ENCODE results near the gene KRTAP2-3.
"Not testable (repeated sequence)": the region's sequence is repeated elsewhere in the genome, so short reads cannot be mapped to it uniquely, and the experiment has no call there.

Gene KRTAP2-3

DNA sequence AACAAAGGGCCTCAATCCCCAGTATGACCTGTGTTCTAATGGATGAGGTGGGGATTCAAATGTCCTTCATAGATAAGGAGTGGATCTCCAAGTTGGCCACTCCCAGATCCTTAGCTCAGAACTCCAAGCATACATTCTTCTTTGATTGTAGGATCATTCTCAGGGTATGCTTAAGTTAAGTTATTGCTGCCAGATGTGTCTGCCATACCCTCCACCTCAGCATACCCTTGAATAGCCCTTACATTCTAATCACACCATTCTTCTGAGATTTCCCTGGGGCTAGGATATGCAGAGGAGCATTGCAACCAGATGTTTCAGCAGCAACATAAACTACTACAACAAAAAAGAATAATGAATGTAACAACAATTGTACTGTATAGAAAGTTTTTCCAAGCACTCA lies 7.4 kb upstream of the KRTAP2-3 start:
- no peak for DNase-seq (ENCODE audit: low read depth in 2 of 2)

DNA sequence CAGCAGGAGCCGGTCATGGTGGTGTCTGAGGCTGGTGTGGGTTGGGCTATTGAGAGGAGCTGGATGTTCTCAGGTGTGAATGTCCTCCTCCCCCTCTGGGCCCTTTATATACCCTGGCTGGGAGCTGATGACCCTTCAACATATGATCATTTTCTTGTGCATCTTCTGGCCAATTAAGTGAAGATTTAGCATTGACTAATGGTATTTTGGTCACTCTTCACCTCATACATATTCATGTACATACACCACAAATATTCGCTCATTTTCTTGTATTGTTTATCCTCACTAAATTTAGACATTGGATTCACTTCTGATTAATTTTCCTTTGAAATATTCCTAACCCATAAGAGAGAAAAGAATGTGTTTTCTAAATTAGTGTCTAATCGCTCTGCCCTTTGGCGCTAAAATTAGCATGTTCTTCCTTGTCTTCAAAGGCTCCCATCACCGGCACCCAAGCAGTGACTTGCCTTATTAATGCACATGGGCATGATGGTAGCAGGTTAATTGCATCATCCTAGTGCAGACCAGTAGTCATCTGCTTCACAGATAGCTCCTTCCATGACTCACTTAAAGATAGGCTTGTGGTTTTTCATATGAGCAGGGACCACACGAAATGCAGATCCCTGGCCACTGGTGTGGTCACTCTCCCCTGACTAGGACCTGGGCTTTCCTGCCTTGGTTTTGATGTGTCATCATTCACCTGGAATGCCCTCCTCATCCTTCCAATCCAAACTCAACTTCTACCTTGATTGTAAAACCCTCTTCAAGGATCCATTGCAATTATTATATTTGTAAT lies 6.1 kb upstream of the KRTAP2-3 start, which contains the start of gene KRTAP2-4:
Gene KRTAP2-4, minus strand, starts transcription at position 51 of the 796 bp plus-strand sequence. Its CDS starts 34 bp downstream, at position 17.
- DNase-seq (ENCODE audit: low read depth in 2 of 2): no peak

DNA sequence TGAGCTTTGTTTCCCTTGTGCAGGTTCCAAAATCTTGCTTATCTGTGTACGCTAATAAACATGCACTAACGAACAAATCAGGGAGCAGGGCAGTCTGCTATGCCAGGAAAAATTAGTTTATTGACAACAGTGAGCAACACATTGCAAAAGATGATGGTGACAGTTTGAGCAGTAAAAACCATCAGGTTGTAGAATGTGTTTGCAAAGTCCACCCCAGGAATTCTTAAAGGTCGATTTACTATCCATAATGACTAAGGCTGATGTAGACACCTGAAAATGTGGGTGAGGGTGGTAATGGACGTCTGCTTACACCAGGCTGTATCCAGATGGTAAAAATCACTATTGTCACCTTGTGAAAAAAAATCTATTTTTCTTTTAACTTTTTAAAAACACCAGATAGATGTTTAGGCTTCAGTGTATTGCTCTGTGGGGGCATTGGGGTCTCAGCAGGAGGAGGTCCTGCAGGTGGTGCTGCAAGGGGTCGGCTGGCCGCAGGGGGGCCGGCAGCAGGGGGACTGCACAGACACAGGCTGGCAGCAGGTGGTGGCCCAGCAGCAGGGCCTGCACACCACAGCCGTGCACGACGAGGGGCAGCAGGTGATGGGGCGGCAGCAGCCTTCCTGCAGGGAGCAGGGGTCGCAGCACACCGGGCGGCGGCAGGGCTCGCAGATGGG lies 5.2 kb upstream of the KRTAP2-3 start:
- not testable (repeated sequence) for DNase-seq (ENCODE audit: low read depth in 2 of 2)

DNA sequence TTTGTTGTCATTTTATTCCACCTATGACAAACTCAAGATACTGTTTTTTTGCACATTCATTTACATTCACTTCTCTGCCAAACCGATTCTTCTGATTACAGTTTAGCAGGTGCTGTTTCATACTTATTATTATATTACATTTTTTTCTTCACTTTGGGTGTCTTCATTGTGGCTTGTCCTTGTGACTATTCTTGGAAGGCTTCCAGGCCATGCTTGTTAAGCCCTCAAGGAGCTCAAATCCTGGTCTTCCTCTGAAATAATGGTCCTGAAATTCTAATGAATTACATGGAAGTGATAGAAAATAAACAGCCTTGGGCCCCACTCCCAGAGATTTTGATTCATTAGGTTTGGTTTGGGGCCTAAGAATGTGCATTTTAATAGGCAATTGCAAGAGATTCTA lies 4.4 kb upstream of the KRTAP2-3 start:
- DNase-seq (ENCODE audit: low read depth in 2 of 2): no peak

DNA sequence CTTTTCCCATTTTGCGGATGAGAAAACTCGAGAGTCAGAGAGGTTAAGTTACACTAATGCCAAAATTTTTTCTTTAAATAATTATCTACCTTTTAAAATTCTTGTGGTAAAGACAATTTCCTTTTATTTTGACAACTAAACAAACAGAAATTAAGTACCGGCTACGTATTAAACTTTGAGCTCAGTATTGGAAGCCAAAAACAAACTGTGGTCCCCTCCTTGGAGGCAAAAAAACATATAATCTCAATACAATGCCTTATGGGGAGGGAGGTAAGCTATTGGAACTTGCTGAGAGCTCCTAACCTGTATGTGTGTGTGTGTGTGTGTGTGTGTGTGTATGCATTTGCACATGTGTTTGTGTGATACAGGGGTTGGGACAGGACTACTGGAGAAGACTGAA lies 3.5 kb upstream of the KRTAP2-3 start:
- DNase-seq (ENCODE audit: low read depth in 2 of 2): no peak

GRCh38 chr17:41061964-41062363 lies 2.0 kb upstream of the KRTAP2-3 start:
- DNase-seq (ENCODE audit: low read depth in 2 of 2): no peak

GRCh38 chr17:41059276-41060051 lies 450 bp downstream of the KRTAP2-3 start:
- DNase-seq (ENCODE audit: low read depth in 2 of 2): not testable (repeated sequence)

- no peak for DNase-seq (ENCODE audit: low read depth in 2 of 2)
Measured at GRCh38 chr17:41058741-41059140, 1.2 kb downstream of the KRTAP2-3 start.

DNA sequence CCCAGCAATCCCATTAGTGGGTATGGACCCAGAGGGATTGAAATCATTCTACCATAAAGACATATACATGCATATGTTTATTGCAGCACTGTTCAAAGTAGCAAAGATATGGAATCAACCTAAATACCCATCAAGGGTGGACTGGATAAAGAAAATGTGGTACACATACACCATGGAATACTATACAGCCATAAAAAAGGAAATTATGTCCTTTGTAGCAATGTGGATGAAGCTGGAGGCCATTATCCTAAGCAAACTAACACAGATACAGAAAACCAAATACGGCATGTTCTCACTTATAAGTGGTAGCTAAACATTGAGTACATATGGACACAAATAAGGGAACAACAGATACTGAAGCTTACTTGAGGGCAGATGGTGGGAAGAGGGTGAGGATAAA lies 2.4 kb downstream of the KRTAP2-3 start:
- DNase-seq (ENCODE audit: low read depth in 2 of 2): no peak

GRCh38 chr17:41055130-41055529 lies 4.8 kb downstream of the KRTAP2-3 start, which contains the start of gene KRTAP2-2:
TSS of gene KRTAP2-2 (minus strand) at chr17:41055230. CDS start at chr17:41055211, 19 bp downstream.
- DNase-seq (ENCODE audit: low read depth in 2 of 2): not testable (repeated sequence)

DNA sequence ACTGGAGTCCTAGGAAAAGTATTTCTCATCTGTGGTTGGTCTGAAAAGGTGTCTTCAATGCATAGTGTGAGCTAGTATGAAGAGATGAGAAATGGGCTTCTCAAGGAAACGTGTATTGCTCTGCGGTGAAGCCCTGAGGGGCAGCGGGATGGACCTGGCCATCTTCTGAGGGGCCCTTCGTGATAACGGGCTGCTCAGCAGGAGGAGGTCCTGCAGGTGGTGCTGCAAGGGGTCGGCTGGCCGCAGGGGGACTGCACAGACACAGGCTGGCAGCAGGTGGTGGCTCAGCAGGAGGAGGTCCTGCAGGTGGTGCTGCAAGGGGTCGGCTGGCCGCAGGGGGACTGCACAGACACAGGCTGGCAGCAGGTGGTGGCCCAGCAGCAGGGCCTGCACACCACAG lies 5.4 kb downstream of the KRTAP2-3 start:
- DNase-seq (ENCODE audit: low read depth in 2 of 2): not testable (repeated sequence)

DNA sequence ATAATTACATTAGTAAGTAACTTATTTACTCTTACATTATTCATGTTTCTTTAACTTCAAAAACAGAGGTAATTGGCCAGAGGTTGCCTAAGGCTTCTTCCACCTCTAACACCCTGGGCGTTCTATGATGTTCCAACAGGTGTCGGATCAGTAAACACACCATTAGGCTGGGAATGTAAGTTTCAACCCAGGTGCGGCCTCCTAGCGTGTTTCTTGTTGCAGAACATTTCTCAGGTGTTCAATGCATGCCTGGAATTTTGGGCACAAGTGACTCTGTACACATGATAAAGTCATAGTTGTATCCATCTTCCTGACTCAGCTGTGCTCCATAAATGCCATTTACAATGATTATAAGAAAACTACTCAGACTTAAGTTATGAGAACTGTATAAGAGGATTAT lies 5.9 kb downstream of the KRTAP2-3 start:
- no peak for DNase-seq (ENCODE audit: low read depth in 2 of 2)

DNA sequence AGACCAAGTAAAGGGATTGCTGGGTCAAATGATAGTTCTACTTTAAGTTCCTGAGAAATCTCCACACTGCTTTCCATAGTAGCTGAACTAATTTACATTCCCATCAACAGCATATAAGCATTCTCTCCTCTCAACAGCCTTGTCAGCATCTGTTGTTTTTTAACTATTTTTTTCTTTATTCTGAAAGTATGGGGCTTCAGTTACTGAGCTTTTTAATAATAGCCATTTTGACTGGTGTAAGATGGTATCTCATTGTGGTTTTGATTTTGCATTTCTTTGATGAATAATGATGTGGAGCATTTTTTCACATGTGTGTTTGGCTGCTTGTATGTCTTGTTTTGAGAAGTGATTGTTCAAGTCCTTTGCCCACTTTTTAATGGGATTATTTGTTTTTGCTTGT lies 7.3 kb downstream of the KRTAP2-3 start:
- DNase-seq (ENCODE audit: low read depth in 2 of 2): no peak

GRCh38 chr17:41049110-41049509 lies 10.8 kb downstream of the KRTAP2-3 start:
- DNase-seq (ENCODE audit: low read depth in 2 of 2): no peak

- DNase-seq (ENCODE audit: low read depth in 2 of 2): no peak
Measured at GRCh38 chr17:41048441-41048840, 11.5 kb downstream of the KRTAP2-3 start.

DNA sequence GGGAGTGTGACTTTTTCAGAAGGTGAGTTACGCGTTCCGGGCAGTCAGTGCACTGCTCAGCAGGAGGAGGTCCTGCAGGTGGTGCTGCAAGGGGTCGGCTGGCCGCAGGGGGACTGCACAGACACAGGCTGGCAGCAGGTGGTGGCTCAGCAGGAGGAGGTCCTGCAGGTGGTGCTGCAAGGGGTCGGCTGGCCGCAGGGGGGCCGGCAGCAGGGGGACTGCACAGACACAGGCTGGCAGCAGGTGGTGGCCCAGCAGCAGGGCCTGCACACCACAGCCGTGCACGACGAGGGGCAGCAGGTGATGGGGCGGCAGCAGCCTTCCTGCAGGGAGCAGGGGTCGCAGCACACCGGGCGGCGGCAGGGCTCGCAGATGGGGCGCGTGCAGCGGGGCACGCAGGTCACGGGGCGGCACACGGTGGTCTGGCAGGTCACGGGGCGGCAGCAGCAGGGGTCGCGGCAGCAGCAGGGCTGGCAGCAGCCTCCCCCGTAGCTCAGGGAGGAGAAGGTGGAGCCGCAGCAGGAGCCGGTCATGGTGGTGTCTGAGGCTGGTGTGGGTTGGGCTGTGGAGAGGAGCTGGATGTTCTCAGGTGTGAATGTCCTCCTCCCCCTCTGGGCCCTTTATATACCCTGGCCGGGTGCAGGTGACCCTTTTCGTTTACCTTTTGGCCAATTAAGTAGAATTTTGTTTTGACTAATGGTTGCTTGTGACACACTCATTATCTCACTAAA lies 13.0 kb downstream of the KRTAP2-3 start, which contains the start of gene KRTAP2-1:
Gene KRTAP2-1, minus strand, starts transcription at position 582 of the 731 bp plus-strand sequence. Its CDS starts 49 bp downstream, at position 533.
- DNase-seq (ENCODE audit: low read depth in 2 of 2): not testable (repeated sequence)

- no peak for DNase-seq (ENCODE audit: low read depth in 2 of 2)
Measured at GRCh38 chr17:41042953-41043352, 17.0 kb downstream of the KRTAP2-3 start.

GRCh38 chr17:41040783-41041571 lies 18.9 kb downstream of the KRTAP2-3 start, which contains the start of gene KRTAP1-1:
TSS of gene KRTAP1-1 (minus strand) at chr17:41041450. CDS start at chr17:41041397, 53 bp downstream.
- not testable (repeated sequence) for DNase-seq (ENCODE audit: low read depth in 2 of 2)

DNA sequence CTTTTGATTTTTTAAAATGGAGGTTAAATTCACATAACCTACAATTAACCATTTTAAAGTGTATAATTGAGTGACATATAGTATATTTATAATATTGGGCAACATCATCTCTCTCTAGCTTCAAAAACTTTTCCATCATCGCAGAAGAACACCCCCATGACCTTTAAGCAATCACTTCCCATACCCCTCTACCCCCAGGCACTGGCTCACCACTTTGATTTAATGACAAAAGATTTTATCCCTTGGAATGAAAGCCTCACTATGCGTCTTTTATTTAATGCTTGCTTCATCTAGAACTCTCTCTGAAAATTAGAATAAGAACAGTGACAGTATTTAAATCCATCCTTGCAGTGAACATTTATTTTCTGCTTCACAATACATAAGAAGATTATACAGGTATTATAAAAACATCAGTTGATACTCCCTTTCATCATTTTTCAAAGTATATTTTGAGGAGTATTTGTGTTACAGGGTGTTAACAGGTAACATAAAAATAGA lies 22.0 kb downstream of the KRTAP2-3 start:
- no peak for DNase-seq (ENCODE audit: low read depth in 2 of 2)

DNA sequence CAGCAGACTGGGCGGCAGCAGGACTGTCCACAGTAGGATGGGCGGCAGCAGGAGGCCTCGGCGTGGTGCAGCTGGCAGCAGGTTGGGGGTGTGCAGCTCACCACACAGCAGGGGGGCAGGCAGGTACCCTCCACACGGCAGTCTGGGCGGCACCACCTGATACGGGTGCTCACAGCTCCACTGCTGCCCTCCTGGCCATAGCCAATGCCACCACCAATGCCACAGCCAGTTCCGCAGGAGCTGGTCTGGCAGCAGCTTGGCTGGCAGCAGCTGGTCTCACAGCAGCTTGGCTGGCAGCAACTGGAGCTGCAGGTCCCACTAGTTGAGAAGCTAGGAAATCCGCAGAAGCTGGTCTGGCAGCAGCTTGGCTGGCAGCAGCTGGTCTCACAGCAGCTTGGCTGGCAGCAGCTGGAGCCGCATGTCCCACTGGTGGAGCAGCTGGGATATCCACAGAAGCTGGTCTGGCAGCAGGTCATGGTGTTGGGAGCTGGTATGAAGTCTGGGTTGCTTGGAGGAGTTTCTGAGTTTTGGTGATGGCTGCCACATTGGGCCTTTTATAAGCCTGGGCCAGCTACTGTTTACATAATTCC lies 25.5 kb downstream of the KRTAP2-3 start, which contains the start of gene KRTAP1-3:
Gene KRTAP1-3, minus strand, starts transcription at position 529 of the 590 bp plus-strand sequence. Its CDS starts 53 bp downstream, at position 476.
- DNase-seq (ENCODE audit: low read depth in 2 of 2): not testable (repeated sequence)

Data from stimulated activated CD8-positive, alpha-beta memory T cell treated with anti-CD3 and anti-CD28 coated beads, Interleukin-2, amount 100 ng/mL, for 48 hours (primary cell).